Mesenteric fat pad (tissue), 1 donor: ENCODE measurements around the gene PRELID3B. TPM values are rescaled to one million over a fixed set of nuclear protein-coding genes. Genes with fewer than 3 reads are reported as not detected.

Experiments used
- DNase-seq: peaks from one replicate; pipeline ENCODE4 v3.0.0-alpha.2; 2020; ENCODE audit warnings: low spot score
- long read RNA-seq: library from polyadenylated mRNA; unstranded; transcript quantifications from one replicate; pipeline ENCODE4 v2.0.0, GENCODE V29; 2020
- total RNA-seq: library from RNA; stranded (reverse); fragmentation: NEBNext Ultra II Directional; extraction: Animal tissue kit (Norgen Biotek cat#: 25700); gene quantifications from one replicate; pipeline ENCODE4 v1.2.1, GENCODE V29; 2021
- donor health status: DM: yes; HTN: yes; CAD: no.

The PRELID3B gene
- total RNA-seq, result 56.8 TPM
- long read RNA-seq, transcript PRELID3B-202 (5 exons, 943 nt), result minor isoform, 5 of 123 reads
- long read RNA-seq, transcript PRELID3B-201 (6 exons, 2,626 nt), result major isoform, 104 of 123 reads
- long read RNA-seq, partial matches to known transcripts, result 4 of 123 reads
- long read RNA-seq, other reads (novel, unspliced or antisense), result 9 of 123 reads

DNA sequence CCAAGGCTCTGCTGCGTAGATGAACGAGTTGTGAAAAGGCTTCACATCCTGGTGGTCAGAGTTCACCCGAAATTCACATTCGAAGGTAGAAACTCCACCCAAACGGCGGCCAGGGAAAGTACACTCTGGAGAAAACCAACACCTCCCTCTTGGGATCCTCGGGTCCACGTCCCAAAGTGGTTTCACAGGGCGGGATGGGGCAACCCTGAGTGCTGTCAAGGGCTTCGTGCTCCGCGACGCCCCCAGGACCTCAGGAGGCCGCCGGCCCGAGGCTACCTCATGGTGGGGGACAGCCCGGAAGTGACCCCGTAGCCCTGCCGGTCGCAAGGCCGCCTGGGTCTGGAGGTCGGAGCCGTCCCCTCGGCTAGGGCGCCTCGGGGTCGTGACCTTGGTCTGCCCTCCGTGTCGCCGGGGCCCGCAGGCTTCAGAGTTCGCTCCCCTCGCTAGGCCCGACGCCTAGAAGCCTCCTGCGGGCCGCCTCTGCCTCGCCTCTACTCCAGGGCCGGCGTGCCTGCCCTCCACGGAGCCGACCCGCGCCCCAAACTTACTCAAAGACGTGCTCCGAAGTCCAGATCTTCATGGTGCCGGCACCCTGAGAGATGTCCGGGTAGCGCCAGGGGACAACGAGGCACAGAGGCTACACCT, at the start of gene PRELID3B:
PRELID3B (minus strand) TSS at position 636 of the 645 bp plus-strand sequence; CDS start at position 580, 56 bp downstream.
- DNase-seq, result no peak

DNA sequence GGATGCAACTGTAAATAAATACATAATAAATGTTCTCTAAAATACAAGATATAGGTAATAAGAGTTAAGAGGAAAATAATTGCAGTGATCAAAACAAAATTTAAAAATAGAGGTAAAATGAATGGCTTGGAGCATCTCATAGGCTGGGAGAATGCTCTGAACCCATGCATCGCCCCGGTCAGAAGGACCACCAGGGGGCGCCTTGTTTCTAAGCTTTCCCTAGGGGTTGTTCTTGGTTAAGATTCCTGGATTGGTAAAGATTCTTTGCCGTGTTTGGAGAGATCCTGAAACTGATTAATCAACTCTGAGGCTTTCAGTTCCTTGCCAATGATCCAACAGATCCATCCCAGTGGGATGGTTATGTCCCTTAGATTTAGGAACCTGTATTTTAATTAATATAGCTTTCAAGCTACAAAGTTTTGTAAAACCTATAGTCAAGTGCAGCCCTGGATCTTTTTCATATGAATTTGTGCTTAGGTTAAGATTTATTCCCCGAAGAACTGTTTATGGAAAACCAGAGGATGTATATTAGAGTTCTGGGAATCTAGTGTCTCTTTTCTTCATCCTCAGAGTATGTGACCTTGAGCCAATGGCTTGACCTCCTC, 45.3 kb upstream of the PRELID3B start:
- DNase-seq, result no peak

DNA sequence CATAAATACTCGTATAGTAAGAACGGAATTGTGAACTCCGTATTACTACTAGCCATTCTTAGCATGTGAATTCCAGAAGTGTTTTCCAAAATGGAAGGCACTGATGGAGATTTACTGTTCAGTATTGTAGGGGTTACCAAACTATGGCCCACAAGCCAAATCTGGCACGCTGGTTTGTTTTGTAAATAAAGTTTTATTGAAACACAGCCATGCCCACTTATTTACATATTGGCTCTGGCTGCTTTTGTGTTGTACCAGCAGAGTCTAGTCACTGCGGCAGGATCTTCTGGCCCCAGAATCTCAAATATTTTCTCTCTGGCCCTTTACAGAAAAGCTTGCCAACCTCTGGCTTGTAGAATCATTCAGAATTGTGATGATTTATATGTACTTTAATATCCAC, 44.3 kb upstream of the PRELID3B start:
- DNase-seq, result no peak

DNA sequence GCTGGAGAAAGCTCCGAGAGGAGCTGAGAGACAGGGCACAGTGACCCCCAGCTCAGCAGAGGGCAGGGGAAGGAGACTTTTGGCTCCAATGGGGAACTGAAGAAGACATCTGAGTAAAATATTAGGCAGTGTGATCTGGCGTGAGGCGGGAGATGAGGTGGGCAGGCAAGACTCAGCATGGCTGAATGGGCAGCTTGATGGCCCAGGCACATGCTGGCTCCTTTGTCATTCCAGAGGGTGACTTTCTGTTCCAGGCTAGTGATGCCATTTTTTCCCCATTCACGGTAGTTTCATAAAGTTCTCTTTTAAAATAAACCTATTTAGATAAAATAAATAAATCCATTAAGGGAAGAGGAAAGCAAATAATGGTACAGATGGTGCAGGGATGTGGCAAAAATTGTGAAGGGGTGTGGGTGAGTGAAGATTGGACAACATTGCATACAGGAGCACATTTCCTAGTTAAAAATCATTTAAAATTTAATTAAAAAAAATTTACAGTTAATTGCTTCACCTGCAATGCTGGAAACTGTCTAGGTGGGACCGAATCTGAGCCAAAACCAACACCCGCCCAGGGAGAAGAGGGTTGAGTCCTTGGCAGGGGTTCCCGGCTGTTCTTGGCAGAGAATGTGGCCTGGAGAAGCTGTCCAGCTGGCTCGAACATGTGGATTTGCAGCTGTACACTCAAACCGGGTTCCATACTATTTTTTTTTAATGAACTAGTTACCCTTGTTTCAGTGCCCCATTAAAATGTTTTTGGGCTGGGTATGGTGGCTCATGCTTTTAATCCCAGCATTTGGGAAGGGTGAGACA, 41.7 kb upstream of the PRELID3B start:
- no peak for DNase-seq

DNA sequence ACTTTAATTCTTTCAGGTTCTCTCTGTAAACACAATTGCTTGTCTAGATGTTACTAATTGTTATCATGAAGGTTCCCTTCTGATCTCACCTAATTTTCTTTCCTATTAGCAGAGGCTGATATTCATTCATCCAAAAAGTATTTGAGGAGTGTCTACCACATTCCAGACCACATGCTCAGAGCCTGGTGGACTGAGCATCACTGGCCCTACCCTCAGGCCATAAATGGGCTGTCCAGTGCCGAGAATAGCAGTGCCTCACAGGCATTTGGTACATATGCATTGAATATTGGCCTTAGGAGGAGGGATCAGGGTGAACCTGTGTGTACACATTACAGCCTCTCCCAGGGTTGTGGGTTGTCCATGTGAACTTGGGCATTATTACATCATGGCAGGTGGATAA, 40.4 kb upstream of the PRELID3B start:
- no peak for DNase-seq

DNA sequence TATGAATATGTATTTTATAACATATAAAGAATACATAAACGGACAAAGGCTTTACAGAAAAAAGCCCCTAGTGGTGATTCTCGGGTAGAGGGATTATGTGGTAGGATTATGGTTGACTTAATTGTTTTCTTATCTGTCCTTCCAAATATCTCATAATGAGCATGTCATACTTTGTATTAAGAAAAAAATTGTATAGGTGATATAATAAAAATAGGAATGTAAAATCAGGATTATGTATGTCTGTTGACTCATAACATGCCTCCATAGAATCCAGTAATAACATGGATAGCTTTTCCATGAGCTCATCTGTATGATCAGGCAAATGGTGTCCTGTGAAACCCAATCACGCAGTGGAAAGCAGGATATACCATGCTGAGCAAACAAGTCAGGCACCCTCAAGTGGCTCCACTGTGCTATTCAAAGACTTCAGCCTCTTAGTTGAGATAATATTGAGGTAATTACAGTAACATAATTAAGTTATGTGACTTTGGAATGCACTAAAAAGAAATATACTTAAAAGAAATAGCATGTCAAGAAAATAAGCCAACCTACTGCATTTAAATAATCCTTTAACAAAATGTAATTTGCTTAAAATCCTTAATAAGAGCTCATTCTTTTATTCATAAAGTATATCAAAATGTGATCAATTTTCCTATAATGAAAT, 39.6 kb upstream of the PRELID3B start:
- DNase-seq, result no peak

DNA sequence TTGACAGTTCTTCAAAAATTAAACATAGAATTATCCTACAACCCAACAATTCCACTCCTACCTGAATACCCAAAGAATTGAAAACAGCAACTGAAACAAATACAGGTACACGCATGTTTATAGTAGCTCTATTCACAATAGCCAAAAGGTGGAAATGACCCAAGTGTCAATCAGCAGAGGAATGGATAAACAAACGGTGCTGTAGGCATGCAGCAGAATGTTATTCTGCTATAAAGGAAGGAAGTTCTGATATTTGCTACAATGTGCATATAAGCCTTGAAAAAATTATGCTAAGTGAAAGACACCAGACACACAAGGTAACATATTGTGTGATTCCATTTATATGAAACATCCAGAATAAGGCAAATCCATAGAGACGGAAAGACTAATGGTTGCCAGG, 38.5 kb upstream of the PRELID3B start:
- no peak for DNase-seq

DNA sequence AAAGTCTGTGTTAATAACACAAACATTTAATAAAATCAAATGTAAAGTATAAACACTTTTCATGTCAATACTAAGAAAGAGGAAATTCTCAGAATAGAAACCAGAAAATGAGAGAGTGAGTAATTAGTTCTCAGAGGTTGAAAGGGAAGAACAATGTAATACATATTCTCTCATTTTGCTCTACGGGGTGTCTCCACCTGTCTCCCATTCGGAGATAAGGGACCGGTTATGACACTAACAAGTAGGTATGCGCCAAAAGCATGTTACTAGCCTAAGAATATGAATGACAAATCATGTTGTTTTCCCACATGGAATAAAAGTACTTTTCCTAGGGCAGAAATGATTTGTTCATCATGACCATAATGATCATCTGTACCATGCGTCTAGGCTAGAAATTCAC, 35.6 kb upstream of the PRELID3B start:
- DNase-seq, result no peak

DNA sequence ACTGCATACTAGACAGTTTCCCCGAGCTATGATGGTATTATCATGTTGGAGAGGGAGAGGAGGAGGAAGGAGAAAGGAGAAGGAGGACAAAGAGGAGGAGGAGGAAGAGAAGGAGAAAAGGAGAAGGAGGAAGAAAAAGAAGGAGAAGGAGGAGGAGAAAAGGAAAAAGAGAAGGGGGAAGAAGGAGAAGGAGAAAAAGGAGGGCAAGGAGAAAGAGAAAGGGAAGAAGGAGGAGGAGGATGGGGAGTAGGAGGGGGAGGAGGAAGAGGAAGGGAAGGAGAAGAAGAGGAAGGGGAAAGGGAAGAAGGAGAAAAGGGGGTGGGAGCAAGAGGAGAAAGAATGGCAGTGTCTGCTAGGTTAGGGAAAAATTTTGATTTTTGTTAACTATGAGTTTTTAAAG, 35.1 kb upstream of the PRELID3B start:
- no peak for DNase-seq

DNA sequence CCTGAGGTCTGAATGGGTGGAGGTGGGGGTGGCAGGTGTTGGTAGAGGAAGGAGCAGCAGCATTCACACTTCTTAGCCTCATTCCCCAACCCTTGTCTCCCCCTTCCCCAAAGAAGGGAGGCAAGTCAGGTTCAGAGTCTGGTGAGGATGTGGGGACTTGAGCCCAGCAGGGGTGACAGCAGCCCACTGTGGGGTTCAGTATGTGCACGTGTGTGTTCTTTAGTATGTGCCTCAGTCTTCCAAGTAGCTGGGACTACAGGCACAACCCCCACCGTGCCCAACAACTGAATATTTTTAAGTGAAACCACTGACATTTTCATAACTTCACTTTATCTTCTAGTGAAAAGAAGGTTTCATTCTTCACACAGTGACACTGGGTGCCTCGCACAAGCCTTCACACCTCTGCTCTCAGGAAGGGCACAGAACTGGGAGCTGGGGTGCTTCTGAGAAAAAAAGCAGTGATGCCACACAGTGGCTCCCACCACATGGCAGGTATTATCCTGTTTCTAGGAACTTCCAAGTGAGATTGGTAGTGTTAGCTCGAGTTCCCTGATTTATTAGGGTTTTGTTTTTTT, 33.4 kb upstream of the PRELID3B start:
- DNase-seq, result no peak

DNA sequence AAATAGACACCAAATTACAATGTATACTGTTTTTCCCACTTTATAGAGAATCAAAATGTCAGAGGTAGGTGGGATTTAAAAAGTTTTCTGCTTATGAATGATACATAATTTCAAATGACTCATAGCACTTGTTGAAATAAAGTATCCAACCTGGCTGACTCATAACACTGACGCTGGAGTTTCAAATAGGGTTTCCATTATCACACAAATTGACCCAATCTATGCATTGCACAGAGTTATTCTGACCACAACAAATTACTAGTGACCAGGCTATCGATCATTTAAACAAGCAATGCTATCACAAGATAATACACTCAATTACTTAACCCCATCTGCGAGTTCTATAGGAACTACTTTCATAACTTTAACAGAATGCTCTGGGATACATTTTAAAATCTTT, 31.9 kb upstream of the PRELID3B start:
- DNase-seq, result no peak

DNA sequence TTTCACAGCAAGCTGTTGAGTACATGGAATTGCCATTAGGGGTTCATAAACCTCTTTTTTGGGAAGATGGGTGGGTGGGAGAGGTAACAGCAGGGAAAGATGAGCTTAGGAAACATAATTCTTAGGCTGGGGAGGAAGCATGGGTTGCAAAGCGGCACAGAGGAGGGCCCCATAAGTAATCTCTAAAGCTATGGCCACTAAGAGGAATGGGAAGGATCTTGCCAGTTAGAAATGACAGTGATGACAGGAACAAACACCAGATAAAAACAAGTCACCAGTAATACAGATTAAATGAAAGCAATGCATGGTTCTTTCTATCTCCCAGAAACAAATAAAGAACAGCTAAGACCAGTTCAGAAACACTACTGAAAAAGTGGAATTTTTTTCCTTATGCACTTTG, 31.0 kb upstream of the PRELID3B start:
- no peak for DNase-seq

DNA sequence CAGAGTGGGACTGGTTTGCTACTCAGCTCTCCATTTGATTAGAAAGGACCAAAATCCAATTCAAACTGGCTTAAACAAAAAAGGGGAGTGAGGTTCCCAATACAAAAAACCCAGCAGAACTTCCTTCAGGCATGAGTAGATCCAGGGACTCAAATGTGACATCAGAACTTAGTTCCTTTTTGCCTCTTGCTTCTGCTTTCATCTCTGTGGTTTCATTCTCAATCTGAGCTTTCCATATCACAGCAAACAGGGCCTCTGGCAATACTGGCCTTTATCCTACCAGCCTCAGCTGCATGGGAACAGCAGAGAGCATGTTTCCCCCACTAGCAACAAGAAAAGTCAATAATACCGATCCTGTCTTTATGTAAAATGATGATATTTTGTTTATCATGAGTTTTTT, 28.6 kb upstream of the PRELID3B start:
- no peak for DNase-seq

DNA sequence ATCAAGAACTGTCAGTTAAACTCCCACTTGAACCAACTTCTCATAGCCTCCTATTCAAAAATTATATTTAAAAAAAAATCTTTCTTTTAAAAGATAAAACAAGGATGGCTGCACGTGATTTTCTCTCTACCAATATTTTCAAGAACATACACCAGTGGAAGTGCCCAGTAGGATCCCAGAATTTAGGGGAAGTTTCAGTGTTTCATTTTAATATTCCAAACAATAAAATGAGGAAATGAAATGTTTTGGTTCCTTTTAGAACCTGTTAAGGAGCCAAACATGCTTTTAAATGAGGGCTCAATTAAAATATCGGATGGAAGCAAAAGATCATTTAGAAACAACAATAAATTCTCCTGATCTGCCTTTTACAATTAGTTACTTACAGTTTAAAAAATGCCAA, 26.4 kb upstream of the PRELID3B start:
- DNase-seq, result no peak

DNA sequence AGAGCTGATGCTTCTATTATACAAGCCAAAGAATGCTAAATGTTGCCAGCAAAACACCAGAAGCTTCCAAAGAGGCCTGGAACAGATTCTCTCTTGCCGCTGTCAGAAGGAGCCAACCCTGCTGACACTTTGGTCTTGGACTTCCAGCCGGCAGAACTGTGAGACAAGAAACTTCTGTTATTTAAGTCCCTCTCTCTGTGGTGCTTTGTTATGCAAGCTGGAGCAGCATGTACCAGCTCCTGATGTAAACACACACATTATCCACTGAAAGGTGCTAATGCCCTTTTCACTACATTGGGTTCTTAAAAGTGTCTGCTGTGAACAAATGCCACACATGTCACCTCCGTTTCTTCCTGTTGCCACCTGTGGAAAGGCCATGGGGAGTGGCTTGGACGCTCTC, 25.9 kb upstream of the PRELID3B start:
- DNase-seq, result no peak

DNA sequence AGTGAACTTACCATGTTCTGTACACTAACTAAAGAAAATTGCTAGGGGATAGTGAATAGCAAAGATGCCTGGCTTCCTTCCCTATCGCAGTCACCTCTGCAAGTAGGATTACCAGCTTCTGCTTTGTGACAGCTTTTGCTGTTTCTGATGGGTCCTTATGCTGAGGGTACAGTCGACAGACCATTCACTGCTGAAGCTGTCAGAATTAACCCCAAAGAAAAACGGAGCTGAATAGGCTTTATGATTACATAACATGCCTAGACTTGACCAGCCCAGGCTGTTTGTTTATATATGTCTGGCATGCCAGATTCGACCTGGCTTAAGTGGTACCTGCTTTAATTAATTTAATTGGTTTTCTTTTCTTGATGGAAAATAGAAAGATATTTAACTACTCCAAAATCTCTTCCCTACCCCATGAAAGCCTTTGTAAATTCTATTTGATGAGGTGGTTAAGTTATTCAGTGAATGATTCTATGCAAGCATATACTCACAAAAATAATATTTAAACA, 21.7 kb upstream of the PRELID3B start:
- no peak for DNase-seq

DNA sequence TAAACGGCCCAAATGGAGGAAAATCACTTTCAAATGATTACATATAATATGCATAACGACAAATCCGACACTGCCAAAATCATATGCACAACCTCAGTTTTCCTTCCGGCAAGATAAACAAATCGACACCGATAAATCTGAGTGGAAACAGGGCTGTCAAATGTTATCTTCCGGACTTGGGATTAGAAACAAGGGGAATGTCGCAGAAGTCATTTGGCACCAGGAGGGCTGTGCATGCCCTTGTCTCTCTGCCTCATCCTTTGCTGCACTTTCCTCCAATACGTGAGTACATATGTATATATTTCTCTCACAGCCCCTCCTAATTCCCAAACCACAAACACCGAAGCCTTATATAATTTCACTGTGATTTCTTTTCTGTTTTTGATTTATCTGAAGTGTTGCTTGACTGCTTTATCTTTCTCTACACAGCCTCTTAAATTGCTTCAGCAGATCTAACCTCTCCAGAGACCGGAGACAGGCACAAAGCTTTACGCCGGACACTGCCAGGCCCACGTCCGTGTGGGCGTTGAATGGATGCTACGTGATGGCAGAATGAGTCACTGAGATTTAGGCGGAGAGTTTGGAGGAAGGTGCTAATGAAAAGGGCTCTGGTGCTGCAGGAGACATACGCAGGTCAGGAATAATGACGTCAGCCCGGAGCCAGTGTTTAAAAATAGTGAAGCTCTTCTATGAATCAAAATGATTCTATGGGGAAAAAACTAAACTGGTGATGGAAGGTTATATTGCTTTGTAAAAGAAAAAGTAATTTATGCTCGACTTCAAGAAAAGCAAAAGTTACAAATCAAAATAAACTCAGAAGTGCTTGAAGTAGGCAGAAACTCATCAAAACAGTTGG, 21.0 kb upstream of the PRELID3B start:
- DNase-seq, result no peak

DNA sequence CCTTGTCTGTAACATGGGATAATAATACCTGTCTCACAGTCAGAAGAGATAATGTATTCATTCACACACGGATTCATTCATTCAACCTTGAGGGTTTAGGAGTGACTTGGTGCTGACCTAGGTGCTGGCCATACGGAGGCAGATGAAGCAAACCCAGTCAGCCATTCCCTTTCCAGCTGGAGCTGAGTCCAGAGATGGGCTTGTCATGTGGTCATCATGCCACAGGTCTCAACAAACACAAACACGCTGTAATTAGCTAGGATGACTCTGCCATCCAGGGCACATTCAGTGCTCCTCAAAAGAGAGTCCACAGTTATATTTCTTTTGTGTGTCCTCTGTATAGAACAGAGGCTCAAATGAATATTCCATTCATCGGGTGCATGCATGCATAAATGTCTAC, 19.5 kb upstream of the PRELID3B start:
- no peak for DNase-seq

DNA sequence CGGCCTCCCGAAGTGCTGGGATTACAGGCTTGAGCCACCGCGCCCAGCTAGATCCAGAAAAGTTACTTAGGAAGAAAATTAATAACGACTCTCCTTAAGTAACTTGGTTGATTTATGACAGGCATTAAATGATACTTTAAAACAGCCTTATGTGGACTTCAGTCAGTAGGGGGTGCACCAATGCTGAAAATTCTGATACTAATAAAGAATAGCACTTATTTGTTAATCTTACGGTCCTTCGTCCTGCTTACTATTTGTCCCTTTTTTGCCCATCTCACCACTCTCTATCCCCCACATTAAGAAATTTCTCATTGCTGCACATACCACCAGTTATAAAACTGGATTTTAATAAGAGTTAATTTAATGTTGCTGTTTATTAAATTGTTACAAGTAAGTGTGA, 12.7 kb upstream of the PRELID3B start:
- no peak for DNase-seq

DNA sequence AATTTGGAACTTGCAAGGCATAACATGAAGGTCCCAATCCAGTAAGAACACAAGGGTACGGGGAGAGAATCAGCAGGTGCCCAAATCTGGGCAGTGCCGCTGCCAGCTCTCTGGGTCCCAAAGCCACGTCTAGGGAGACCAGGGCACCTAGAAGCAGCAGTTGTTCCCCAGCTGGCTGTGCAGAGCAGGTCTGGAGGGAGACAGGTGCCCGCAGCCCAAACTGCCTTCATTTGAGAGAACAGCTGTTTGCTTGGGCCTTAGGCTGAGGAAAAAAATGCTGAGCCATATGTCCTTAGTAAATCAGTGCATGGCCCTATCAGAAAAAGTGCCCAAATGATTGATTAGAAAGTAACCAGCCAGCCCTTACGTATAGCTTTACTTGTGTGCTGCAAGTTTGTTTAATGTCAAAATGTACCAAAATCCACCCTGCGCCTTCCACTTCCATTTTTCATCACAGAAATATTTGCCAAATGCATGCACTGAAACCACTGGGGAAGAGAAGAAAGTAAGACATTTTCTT, 9.1 kb upstream of the PRELID3B start:
- no peak for DNase-seq
